22Rv1 (cell line): ENCODE results near the gene CREBRF.

ENCODE experiments used
- ZFX ChIP-seq: fragments of 450-650 bp; IDR thresholded peaks from 2 replicates; pipeline ENCODE4 v1.6.1; 2017; ENCODE audit warnings: antibody characterized with exemption, borderline replicate concordance
- TF ChIP-seq, protein P1 (sequence below): fragments of 450-650 bp; IDR thresholded peaks from 2 replicates; pipeline ENCODE4 v1.5.1; 2017; ENCODE audit warnings: mild to moderate bottlenecking

DNA sequence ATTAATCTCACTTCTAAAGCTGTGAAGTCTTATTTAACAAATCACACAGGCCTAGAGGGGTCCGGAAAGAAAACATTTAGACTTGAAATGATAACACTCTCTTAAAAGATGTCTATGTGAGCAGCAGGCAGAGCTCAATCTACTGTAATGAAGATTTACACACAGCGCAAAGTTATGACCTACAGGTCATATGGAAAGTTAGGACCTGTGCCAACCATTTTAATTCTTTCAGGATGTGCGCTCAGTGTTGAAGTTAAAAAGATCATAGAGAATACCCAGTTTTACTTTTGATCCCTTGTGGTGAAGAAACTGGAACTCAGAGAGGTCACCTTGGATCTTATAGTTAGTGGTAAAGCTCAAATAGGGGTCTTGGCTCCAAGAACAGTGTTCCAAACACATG, 3.1 kb upstream of the CREBRF start:
- TF ChIP-seq, protein P1, sequence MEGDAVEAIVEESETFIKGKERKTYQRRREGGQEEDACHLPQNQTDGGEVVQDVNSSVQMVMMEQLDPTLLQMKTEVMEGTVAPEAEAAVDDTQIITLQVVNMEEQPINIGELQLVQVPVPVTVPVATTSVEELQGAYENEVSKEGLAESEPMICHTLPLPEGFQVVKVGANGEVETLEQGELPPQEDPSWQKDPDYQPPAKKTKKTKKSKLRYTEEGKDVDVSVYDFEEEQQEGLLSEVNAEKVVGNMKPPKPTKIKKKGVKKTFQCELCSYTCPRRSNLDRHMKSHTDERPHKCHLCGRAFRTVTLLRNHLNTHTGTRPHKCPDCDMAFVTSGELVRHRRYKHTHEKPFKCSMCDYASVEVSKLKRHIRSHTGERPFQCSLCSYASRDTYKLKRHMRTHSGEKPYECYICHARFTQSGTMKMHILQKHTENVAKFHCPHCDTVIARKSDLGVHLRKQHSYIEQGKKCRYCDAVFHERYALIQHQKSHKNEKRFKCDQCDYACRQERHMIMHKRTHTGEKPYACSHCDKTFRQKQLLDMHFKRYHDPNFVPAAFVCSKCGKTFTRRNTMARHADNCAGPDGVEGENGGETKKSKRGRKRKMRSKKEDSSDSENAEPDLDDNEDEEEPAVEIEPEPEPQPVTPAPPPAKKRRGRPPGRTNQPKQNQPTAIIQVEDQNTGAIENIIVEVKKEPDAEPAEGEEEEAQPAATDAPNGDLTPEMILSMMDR, result no peak
- no peak for TF ChIP-seq ZFX
